GM12873 (cell line): ENCODE data around the gene BAIAP2L2.

Experiments
- CTCF ChIP-seq: IDR thresholded peaks from 2 replicates; pipeline ENCODE4 v1.5.1; 2012; ENCODE audit warnings: low read depth, mild to moderate bottlenecking, moderate library complexity, low read length, control low read depth; ENCODE audit not compliant: insufficient read depth; ENCODE audit errors: missing control alignments

The BAIAP2L2 gene

DNA sequence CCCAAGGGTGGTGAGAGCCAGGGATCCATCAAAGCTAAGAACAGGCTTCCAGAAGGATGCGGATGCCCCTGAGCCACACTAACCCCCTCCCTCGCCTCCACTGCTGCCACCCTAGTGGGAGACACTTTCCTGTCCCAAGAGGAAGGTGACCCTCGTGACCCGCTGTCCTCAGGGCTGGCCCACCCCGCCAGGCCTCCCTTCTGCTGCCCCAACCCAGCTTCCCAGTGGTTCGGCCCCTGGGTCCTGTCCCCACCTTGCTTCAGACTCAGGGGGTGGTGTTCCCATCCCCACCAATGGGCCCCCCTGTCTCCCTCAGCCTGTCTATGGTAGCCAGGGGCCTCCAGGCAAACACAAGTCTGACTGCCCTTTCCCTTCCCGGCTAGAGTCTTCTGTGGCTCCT lies 59.8 kb downstream of the BAIAP2L2 start:
- no peak for TF ChIP-seq CTCF

- no peak for TF ChIP-seq CTCF
These were observed 60.5 kb downstream of the BAIAP2L2 start for GRCh38 chr22:38049812-38050619.

DNA sequence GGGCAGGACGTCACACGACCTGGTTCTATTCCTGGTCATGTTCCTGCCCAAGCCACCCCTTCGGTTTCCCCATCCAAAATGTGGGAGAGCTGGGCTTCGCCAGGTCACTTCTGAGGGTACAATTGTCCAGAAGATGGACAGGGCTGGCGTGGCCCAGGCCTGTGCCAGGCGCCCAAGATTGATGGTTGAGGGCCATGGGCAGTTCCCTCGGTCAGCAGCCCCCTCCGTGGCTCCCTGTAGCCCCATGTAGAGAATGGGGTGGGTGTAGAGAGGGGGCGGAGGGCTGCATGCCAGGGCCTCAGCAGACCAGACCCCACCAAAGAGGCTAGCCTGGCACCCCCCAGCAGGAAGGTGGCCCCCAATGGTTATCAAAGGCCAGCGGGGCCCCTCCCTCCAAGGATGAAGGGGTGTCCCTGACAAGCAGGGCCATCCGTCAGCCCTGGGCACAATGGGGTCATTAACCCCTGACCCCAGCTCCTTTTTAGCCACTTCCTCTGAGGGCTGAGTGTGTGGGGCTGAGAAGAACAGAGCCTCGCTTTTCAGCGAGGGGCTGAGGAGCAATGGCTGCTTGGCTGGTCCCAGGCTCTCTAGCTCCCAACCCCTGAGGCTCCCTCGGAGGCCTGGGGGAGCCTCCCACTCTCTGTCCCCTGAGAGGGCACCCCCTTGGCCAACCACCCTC lies 64.3 kb downstream of the BAIAP2L2 start:
- TF ChIP-seq CTCF, result no peak

GRCh38 chr22:38043151-38044039 lies 67.1 kb downstream of the BAIAP2L2 start:
- TF ChIP-seq CTCF, result no peak

- TF ChIP-seq CTCF, result no peak
These were observed 68.0 kb downstream of the BAIAP2L2 start for GRCh38 chr22:38042488-38042790.

DNA sequence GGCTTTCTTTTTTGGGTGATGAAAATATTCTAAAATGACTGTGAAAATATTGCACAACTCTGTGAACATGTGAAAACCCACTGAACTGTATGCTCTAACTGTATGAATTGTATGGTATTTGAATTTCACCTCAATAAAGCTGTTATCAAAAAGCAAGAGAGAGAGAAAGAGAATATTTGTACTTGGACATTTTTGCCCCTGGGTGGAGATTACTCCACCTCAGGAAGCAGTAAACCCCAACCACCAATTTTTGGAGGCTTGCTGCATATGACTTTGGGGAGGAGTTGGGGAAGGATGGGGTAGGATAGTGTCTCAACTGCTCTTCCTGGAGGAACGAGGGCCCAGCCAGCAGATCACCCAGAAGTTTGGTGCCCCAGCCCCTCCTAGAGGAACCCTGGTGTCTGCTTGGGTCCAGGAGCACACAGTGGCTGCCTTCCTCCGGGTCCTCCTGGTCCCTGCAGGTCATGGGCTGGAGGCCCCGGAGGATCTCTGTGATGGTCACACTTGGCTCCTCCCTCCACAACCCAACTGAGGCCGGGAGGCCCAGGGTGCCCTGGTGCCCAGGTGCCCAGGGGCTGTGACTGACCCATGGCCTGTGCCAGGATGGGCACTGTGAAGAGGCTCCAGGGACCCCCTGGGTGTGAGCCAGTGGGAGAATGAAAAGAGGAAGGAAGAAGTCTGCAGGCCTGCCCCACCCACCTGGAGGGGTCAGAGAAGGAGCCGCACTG lies 68.6 kb downstream of the BAIAP2L2 start:
- TF ChIP-seq CTCF, result no peak
